Stimulated activated CD8-positive, alpha-beta memory T cell treated with anti-CD3 and anti-CD28 coated beads, Interleukin-2, amount 100 ng/mL, for 1 hour (primary cell): ENCODE data around the gene TRPM2.

Experiments
- DNase-seq, 2 donors: peaks; one replicate each; pipeline ENCODE4 v3.0.0-alpha.2; 2020; ENCODE audit warnings: low read depth in 2 of 2

TRPM2 gene

GRCh38 chr21:44463724-44464123, 110.3 kb downstream of the TRPM2 start:
- DNase-seq, result no peak

- no peak for DNase-seq
Observed at GRCh38 chr21:44464351-44464750, 110.9 kb downstream of the TRPM2 start.

DNA sequence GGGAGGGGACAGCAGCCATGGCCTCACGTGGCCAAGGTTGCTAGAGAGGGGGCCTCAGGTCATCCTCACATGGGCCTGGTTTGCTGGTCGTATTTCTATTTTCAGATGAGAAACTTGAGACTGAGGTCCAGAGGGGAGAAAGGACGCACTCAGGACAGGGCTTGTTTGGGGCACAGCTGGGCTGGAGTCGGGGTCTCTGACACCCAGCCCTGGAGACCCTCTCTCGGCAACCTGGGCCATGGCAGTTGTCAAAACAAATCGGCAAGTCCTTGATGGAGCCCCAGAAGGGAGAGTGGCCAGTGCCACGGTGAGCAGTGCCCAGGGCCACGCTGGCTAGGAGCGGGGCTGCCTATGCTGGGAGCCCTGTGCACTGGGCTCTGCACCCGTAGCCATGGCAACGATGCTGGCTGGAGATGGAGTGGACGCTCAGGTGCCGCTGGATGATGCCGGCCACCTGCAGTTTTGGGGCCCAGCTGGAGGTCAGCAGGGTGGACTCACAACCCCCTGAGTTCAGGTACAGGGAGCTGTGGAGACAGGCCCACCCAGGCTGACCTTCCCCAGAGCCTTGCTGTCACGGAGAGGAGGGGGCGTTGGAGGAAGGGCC, 113.0 kb downstream of the TRPM2 start:
- DNase-seq, result no peak

DNA sequence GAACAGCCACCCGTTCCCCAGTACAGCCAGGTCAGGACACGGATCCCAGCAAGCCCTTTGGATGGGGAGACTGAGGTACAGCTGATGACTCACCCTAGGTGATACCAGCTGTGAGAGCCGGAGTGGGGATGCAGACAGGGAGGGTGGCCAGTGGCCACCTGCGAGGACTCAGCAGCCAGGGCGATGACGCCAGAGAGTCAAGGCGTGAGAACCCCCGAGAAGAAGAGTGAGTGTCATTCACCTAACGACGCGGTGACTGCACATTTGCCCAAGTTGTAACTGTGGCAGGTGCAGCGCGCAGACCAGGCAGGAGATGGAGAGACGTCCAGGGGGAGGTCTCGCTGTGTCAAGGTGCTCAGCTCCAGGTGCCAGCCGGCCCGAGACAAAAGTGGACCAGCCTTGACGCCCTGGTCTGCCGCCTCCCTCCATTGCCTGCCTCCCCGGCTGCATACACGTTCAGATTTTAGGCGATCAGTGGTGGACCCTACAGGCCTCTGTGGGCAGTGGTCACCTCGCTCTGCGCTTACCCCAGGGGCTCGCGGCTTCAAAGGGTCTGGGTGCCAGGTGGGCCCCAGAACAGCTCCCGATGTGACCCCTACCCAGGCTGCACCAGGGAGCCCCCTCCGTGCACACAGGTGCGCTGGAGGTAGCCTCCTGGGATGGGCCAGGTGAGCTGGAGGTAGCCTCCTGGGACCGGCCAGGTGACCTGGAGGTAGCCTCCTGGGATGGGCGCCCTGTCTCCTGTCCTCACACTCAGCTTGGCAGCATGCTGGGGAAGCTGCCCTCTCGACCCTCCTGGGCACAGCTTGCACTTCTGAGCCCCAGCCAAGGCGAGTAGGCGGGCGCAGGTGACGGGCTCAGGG, 113.8 kb downstream of the TRPM2 start:
- no peak for DNase-seq

DNA sequence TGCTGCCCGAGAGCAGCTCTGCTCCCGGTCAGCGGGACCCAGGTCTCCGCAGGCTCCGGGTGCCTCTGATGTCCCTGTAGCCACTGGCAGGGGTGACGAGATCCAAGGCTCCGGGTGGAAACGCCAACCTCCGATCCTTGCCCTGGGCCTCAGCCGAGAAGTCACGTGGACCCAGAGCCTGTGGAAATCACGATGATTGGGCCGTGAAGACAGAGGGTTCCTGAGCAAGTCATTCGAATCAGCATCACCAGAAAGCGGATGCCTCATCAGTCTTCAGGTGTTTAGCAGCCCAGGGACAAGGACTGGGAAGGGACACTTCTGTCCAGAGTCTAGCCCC, 114.4 kb downstream of the TRPM2 start:
- DNase-seq, result no peak

GRCh38 chr21:44471341-44471740, 117.9 kb downstream of the TRPM2 start:
- no peak for DNase-seq

DNA sequence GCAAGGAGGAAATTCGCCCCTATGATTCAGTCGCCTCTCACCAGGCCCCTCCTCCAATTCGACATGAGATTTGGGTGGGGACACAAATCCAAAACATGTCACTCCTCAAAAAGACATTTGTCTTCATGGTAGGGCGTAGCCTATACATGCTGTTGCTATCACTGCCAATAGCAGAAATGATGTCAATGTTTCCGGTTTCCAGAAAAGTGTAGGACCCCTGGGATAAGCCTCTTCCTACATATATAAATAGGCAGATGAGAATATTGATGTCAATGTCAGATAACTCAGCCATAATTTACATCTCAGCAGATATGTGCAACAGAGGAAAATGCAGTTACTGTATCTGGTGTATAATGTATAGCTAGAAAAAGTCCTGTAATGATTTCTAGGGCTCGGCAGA, 118.6 kb downstream of the TRPM2 start:
- DNase-seq, result no peak

GRCh38 chr21:44473915-44474555, 120.6 kb downstream of the TRPM2 start:
- DNase-seq, result no peak

DNA sequence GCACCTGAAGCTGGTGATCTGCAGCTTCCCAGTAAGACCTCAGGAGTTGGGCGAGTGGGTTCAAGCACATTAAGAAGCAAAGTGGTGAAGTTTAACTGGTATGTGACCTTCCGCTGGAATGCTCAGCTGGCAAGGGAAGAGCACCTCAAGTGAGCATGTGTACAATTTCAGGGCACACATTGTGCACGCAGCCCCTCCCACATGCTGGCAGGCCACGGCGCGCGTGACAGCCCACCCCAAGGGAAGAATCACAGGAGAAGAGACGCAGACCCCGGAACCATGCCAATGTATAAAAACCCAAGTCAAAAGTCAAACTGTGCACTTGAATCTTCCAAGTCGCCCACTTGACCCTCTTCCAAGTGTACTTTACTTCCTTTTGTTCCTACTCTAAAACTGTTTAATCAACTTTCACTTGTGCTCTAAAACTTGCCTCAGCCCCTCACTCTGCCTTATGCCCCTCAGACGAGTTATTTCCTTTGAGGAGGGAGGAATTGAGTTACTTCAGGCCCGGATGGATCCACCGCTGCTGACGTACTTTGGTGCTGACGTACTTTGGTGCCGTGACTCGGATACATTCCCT, 121.9 kb downstream of the TRPM2 start:
- no peak for DNase-seq

DNA sequence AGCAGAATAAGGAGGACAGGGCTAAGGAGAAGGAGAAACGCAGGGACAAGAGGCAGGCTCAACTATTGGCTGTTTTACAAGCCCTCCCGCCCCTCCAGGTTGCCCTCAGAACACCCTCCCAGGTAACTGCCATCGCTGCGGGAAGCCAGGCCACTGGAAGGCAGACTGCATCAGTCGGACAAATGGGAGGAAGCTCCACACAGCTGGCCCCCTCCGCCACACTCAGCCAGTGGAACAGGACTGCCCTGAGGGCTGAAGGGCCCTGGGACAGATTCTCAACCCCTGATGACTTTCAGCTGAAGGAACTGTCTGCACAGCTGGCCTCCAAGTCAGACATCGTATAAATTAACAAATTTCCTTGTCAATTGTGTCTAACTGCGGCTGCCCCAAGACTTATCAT, 123.7 kb downstream of the TRPM2 start:
- no peak for DNase-seq

DNA sequence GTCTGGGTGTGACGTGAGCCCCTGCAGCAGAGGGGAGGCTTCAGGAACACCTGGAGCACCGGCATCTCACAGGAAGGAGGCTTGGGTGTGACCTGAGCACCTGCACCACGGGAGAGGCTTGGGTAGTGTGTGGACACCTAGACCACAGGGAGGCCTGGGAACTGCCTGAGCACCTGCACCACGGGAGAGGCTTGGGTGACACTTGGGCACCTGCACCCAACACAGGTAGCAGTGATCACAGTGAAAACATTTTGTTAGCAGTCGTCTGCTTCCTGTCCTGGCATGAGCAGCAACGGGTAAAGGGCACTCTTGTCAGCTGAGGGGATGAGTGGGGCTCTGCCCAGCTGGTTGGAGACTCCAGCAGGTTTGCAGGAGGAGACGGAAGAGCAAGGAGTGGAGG, 124.3 kb downstream of the TRPM2 start:
- DNase-seq, result no peak

DNA sequence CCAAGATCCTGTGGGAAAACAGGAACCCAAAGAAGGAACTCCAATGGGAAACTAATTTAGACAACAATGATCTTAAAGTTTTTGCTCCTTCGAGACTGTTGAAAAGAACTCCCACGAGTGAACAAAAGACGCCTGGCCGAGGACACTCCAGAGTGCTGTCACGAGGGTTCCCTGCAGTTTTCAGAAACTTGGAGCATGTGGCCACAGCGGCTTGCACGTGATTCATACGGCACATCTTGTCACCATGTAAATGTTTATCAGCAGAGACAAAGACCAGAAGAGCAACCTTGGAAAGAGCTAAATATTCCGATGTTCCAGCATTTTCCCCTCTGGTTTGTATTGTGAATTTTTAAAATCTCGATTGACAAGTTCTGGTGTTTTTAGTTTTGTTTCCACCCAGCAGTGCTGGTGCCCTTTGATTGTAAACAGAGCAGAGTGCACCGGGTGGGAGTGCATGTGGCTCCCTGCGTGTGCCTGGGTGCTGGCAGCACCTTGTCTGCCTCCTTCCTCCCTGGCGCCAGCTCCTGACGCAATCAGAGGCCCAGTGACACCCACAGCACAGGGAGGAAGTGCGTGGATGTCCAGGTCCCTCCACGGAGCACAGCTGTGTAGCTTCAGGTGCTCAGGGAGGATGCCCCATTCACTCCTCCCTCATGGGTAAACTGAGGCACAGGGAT, 124.8 kb downstream of the TRPM2 start:
- no peak for DNase-seq

DNA sequence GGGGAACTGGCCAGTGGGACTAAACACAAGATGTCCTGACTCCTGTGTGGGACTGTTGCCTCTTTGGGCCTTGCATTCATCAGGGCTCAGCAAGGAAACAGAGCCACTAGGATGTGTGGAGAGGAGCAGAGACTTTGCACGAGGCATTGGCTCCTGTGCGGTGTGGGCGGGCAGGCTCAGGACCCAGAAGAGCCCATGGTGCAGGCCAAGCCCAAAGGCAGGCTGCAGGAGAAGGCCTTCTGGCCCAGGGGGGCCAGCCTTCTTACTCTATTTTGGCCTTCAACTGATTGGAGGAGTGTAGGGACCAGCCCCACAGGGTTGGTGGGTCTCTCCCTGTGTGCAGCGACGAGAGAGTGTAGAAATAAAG, 125.4 kb downstream of the TRPM2 start:
- no peak for DNase-seq

DNA sequence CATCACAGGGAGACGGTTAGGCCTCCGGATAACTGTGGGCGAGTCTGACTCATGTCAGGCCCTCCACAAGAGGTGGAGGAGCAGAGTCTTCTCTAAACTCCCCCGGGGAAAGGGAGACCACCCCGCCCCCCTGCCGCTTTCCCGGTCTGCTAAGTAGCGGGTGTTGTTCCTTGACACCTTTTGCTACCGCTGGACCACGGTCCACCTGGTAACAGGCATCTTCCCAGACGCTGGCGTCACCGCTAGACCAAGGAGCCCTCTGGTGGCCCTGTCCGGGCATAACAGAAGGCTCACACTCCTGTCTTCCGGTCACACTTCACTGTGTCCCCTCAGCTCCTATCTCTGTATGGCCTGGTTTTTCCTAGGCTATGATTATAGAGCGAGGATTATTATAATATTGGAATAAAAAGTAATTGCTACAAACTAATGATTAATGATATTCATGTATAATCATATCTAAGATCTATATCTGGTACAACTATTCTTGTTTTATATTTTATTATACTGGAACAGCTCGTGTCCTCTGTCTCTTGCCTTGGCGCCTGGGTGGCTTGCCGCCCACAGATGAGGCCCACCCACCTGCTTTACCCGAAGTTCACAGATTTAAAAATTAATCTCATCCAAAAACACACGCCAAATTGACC, 126.3 kb downstream of the TRPM2 start:
- peak in 1 of 2 donors; percentile 17 for DNase-seq

- DNase-seq, result no peak
Observed at GRCh38 chr21:44480200-44481053, 127.0 kb downstream of the TRPM2 start.

- no peak for DNase-seq
Observed at GRCh38 chr21:44482581-44483287, 129.3 kb downstream of the TRPM2 start.

- no peak for DNase-seq
Observed at GRCh38 chr21:44483288-44484237, 130.1 kb downstream of the TRPM2 start.

- no peak for DNase-seq
Observed at GRCh38 chr21:44484498-44485253, 131.3 kb downstream of the TRPM2 start.
